HEK293T (cell line): ENCODE results near the gene KCNJ10.
A peak's percentile ranks its signal among the peaks of the same experiment; 100 is the strongest.

ENCODE experiments used
- CTCF ChIA-PET: fragments of 350-600 bp; formaldehyde crosslinking; extraction: SDS; loops from one replicate; lab custom pipeline; 2021; ENCODE audit warnings: antibody characterized with exemption, inconsistent platforms; lab: Yijun Ruan, JAX
- POLR2A ChIA-PET: fragments of 350-600 bp; formaldehyde crosslinking; extraction: SDS; loops from one replicate; lab custom pipeline; 2020; ENCODE audit warnings: antibody characterized with exemption, inconsistent platforms; lab: Yijun Ruan, JAX
- DNase-seq: peaks from one replicate; pipeline ENCODE4 v3.0.0; 2012; ENCODE audit warnings: mixed read lengths; ENCODE audit errors: extremely low spot score
- ARNT ChIP-seq: fragments of 450-650 bp; IDR thresholded peaks from 2 replicates; pipeline ENCODE4 v1.6.1; 2017; ENCODE audit warnings: mild to moderate bottlenecking
- BHLHE40 ChIP-seq: fragments of 450-650 bp; IDR thresholded peaks from 2 replicates; pipeline ENCODE4 v1.6.1; 2016; ENCODE audit warnings: mild to moderate bottlenecking, moderate library complexity, borderline replicate concordance
- CTBP1 ChIP-seq: fragments of 450-650 bp; IDR thresholded peaks from 2 replicates; pipeline ENCODE4 v1.6.1; 2016; ENCODE audit warnings: borderline replicate concordance
- ELF4 ChIP-seq: fragments of 450-650 bp; IDR thresholded peaks from 2 replicates; pipeline ENCODE4 v1.6.1; 2017; ENCODE audit warnings: antibody characterized with exemption
- FOXA1 ChIP-seq: fragments of 450-650 bp; IDR thresholded peaks from 2 replicates; pipeline ENCODE4 v1.6.1; 2016; ENCODE audit warnings: mild to moderate bottlenecking
- FOXK2 ChIP-seq: fragments of 450-650 bp; IDR thresholded peaks from 2 replicates; pipeline ENCODE4 v1.6.1; 2016; ENCODE audit warnings: mild to moderate bottlenecking
- FOXM1 ChIP-seq: fragments of 450-650 bp; IDR thresholded peaks from 2 replicates; pipeline ENCODE4 v1.6.1; 2017; ENCODE audit warnings: mild to moderate bottlenecking, borderline replicate concordance
- HDGF ChIP-seq: fragments of 450-650 bp; IDR thresholded peaks from 2 replicates; pipeline ENCODE4 v1.6.1; 2017; ENCODE audit warnings: antibody characterized with exemption, borderline replicate concordance
- L3MBTL2 ChIP-seq: fragments of 450-650 bp; conservative IDR thresholded peaks from 2 replicates; pipeline ENCODE4 v1.6.1; 2016; ENCODE audit warnings: mild to moderate bottlenecking
- LEF1 ChIP-seq: fragments of 450-650 bp; IDR thresholded peaks from 2 replicates; pipeline ENCODE4 v1.6.1; 2017; ENCODE audit warnings: mild to moderate bottlenecking, borderline replicate concordance
- NFRKB ChIP-seq: fragments of 450-650 bp; IDR thresholded peaks from 2 replicates; pipeline ENCODE4 v1.6.1; 2016; ENCODE audit warnings: mild to moderate bottlenecking, moderate library complexity
- PKNOX1 ChIP-seq: fragments of 450-650 bp; IDR thresholded peaks from 2 replicates; pipeline ENCODE4 v1.6.1; 2016
- SP1 ChIP-seq: fragments of 450-650 bp; IDR thresholded peaks from 2 replicates; pipeline ENCODE4 v1.6.1; 2017
- SUZ12 ChIP-seq: fragments of 450-650 bp; IDR thresholded peaks from 2 replicates; pipeline ENCODE4 v1.6.1; 2016; ENCODE audit warnings: mild to moderate bottlenecking
- TARDBP ChIP-seq: fragments of 450-650 bp; IDR thresholded peaks from 2 replicates; pipeline ENCODE4 v1.6.1; 2016
- ZNF384 ChIP-seq: fragments of 450-650 bp; IDR thresholded peaks from 2 replicates; pipeline ENCODE4 v1.6.1; 2016

KCNJ10 gene

GRCh38 chr1:160074865-160075264 is 4.9 kb upstream of the KCNJ10 start:
- TF ChIP-seq NFRKB (no peak), ARNT (no peak)
- no peak for DNase-seq
- ChIA-PET CTCF (interaction anchor here (0.6 to 1.8 kb wide), 2 partner anchors 10 to 302 kb away, joined by 4 to 8 read pairs; no protein-coding TSS in a partner anchor), POLR2A (no interaction called here)

- ChIA-PET POLR2A (no interaction called here), CTCF (interaction anchor here (1.4 to 3.0 kb wide), 2 partner anchors 13 to 25 kb away, joined by 8 to 13 read pairs; no protein-coding TSS in a partner anchor)
- TF ChIP-seq CTBP1 (no peak), ELF4 (no peak), L3MBTL2 (no peak), ZNF384 (no peak), FOXA1 (no peak), NFRKB (no peak), HDGF (no peak), ARNT (no peak), TARDBP (no peak), PKNOX1 (no peak), SUZ12 (no peak), FOXM1 (no peak)
- DNase-seq: no peak
Measured at GRCh38 chr1:160071289-160071688, 1.3 kb upstream of the KCNJ10 start.

GRCh38 chr1:160070243-160071163 is 543 bp upstream of the KCNJ10 start:
- DNase-seq: peak; percentile 94
- POLR2A ChIA-PET: no interaction called here
- CTCF ChIA-PET: interaction anchor here (0.7 to 3.0 kb wide), 5 partner anchors 8 to 24 kb away, joined by 3 to 13 read pairs (median 6); partner anchors contain the start of gene KCNJ9
- no peak for TF ChIP-seq FOXA1
- no peak for TF ChIP-seq L3MBTL2
- no peak for TF ChIP-seq TARDBP
- TF ChIP-seq PKNOX1: no peak
- no peak for TF ChIP-seq ZNF384
- TF ChIP-seq BHLHE40: no peak
- TF ChIP-seq CTBP1: no peak
- TF ChIP-seq ELF4: no peak
- TF ChIP-seq HDGF: no peak
- TF ChIP-seq LEF1: no peak
- no peak for TF ChIP-seq FOXK2
- no peak for TF ChIP-seq FOXM1
- TF ChIP-seq ARNT: no peak
- TF ChIP-seq NFRKB: no peak
- TF ChIP-seq SP1: no peak
- no peak for TF ChIP-seq SUZ12

GRCh38 chr1:160068225-160068624 is 1.7 kb downstream of the KCNJ10 start:
- ChIA-PET CTCF (interaction anchor here (1.0 to 2.8 kb wide), 3 partner anchors 10 to 22 kb away, joined by 3 to 11 read pairs (median 8); no protein-coding TSS in a partner anchor), POLR2A (no interaction called here)
- TF ChIP-seq NFRKB (no peak), HDGF (no peak), ARNT (no peak), PKNOX1 (no peak), FOXA1 (no peak), SUZ12 (no peak), BHLHE40 (no peak), ZNF384 (no peak), L3MBTL2 (no peak), FOXK2 (no peak), TARDBP (no peak), CTBP1 (no peak), FOXM1 (no peak), SP1 (no peak), ELF4 (no peak), LEF1 (no peak)
- DNase-seq: no peak

- ChIA-PET CTCF (interaction anchor here (1.2 to 2.8 kb wide), 3 partner anchors 9 to 21 kb away, joined by 4 to 11 read pairs (median 8); no protein-coding TSS in a partner anchor), POLR2A (no interaction called here)
- DNase-seq: no peak
- TF ChIP-seq ZNF384 (no peak), PKNOX1 (no peak), FOXA1 (no peak), FOXM1 (no peak), SP1 (no peak), NFRKB (no peak), L3MBTL2 (no peak), HDGF (no peak), ELF4 (no peak), TARDBP (no peak), BHLHE40 (no peak), CTBP1 (no peak)
Measured at GRCh38 chr1:160066829-160067745, 2.9 kb downstream of the KCNJ10 start.
